GM19468 (cell line): ENCODE data around the gene PKP1.

Experiments used
- ATAC-seq: cut with Tn5 transposase; IDR thresholded peaks from one replicate; pipeline ENCODE4 v1.9.1; 2021; ENCODE audit warnings: mild to moderate bottlenecking, moderate library complexity, moderate number of reproducible peaks; ENCODE audit not compliant: unreplicated experiment; ENCODE audit errors: extremely low read depth

Gene PKP1

GRCh38 chr1:201360486-201360885 is 77.2 kb downstream of the PKP1 start:
- ATAC-seq = no peak

GRCh38 chr1:201360901-201361651 is 77.8 kb downstream of the PKP1 start:
- no peak for ATAC-seq

- ATAC-seq = no peak
Measured at GRCh38 chr1:201361652-201362504, 78.6 kb downstream of the PKP1 start.

- no peak for ATAC-seq
Measured at GRCh38 chr1:201362906-201363305, 79.6 kb downstream of the PKP1 start.

GRCh38 chr1:201363467-201363866 is 80.2 kb downstream of the PKP1 start:
- ATAC-seq = no peak

GRCh38 chr1:201364808-201365105 is 81.5 kb downstream of the PKP1 start:
- ATAC-seq = no peak

GRCh38 chr1:201365251-201365650 is 81.9 kb downstream of the PKP1 start:
- no peak for ATAC-seq

- ATAC-seq = no peak
Measured at GRCh38 chr1:201366696-201367095, 83.4 kb downstream of the PKP1 start.

- no peak for ATAC-seq
Measured at GRCh38 chr1:201369209-201369608, 85.9 kb downstream of the PKP1 start.

- no peak for ATAC-seq
Measured at GRCh38 chr1:201370500-201370899, 87.2 kb downstream of the PKP1 start.

GRCh38 chr1:201371276-201371675 is 88.0 kb downstream of the PKP1 start:
- no peak for ATAC-seq

GRCh38 chr1:201371792-201372191 is 88.5 kb downstream of the PKP1 start:
- ATAC-seq = no peak

- ATAC-seq = no peak
Measured at GRCh38 chr1:201374364-201374763, 91.1 kb downstream of the PKP1 start.

GRCh38 chr1:201375169-201375568 is 91.9 kb downstream of the PKP1 start:
- no peak for ATAC-seq

- no peak for ATAC-seq
Measured at GRCh38 chr1:201376107-201376463, 92.8 kb downstream of the PKP1 start.

GRCh38 chr1:201376464-201377374 is 93.4 kb downstream of the PKP1 start:
- ATAC-seq = no peak

GRCh38 chr1:201377611-201378092 is 94.3 kb downstream of the PKP1 start, which contains the start of gene TNNT2:
Gene TNNT2 (minus strand): TSS chr1:201377680. CDS start chr1:201373254, 4,426 bp downstream.
- no peak for ATAC-seq

- ATAC-seq = no peak
Measured at GRCh38 chr1:201378804-201379203, 95.5 kb downstream of the PKP1 start.

- ATAC-seq = no peak
Measured at GRCh38 chr1:201379733-201380242, 96.5 kb downstream of the PKP1 start.

- ATAC-seq = no peak
Measured at GRCh38 chr1:201381130-201381529, 97.8 kb downstream of the PKP1 start.
